ENCODE measurements around the gene SH2B2.
A peak's percentile ranks its signal among the peaks of the same experiment; 100 is the strongest.

SH2B2 gene

DNA sequence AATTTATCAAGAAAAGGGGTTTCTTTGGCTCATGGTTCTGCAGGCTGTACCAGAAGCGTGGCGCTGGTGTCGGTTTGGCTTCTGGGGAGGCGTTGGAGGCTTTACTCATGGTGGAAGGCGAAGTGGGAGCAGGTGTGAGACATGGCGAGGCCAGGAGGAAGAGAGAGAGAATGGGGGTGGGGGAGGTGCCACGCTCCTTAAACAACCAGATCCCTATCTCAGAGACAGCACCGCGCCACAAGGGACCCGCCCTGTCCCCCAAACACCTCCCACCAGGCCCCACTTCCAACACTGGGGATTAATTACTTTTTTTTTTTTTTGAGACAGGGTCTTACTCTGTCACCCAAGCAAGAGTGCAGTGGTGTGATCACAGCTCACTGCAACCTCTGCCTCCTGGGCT lies 18.0 kb upstream of the SH2B2 start:
- H3K27ac ChIP-seq: no peak overlapping the region
- TF ChIP-seq, protein P1, sequence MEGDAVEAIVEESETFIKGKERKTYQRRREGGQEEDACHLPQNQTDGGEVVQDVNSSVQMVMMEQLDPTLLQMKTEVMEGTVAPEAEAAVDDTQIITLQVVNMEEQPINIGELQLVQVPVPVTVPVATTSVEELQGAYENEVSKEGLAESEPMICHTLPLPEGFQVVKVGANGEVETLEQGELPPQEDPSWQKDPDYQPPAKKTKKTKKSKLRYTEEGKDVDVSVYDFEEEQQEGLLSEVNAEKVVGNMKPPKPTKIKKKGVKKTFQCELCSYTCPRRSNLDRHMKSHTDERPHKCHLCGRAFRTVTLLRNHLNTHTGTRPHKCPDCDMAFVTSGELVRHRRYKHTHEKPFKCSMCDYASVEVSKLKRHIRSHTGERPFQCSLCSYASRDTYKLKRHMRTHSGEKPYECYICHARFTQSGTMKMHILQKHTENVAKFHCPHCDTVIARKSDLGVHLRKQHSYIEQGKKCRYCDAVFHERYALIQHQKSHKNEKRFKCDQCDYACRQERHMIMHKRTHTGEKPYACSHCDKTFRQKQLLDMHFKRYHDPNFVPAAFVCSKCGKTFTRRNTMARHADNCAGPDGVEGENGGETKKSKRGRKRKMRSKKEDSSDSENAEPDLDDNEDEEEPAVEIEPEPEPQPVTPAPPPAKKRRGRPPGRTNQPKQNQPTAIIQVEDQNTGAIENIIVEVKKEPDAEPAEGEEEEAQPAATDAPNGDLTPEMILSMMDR (conservative IDR thresholded peaks at IDR 0.05): no peak

DNA sequence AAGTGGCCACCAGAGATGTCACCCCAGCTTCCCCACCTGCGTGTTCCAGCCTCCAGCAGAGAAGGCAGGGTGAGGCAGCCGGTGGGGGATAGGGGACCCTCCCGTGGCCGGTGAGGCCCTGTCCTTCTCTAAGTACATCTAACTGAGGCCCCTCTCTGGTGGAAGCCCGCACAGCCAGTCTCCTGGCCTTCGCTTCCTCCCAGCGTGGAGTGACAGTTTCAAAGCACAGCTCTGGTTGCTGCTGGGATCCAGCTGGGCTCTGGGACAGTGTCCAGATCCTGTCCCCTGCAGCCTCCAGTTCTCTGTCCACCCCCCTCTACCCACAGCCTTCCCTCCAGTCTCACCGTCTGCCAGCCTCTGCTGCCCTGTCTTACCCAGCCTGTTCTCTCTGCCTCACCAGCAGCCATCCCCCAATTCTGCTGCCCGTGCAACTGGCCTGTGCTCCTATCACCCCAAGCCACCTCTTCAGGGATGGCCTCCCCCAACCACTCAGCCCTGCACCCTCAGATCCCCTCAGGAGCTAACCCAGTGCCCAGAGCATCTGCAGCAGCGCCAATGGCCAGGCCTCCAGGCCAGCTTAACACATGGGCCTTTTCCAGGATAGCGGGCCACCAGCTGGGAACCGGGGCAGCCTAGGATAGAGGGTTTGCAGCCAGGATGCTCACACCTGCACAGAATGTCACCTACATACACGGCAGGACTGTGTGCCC lies 16.3 kb upstream of the SH2B2 start:
- TF ChIP-seq, protein P1 (conservative IDR thresholded peaks at IDR 0.05): no peak
- H3K27ac ChIP-seq: no peak overlapping the region

DNA sequence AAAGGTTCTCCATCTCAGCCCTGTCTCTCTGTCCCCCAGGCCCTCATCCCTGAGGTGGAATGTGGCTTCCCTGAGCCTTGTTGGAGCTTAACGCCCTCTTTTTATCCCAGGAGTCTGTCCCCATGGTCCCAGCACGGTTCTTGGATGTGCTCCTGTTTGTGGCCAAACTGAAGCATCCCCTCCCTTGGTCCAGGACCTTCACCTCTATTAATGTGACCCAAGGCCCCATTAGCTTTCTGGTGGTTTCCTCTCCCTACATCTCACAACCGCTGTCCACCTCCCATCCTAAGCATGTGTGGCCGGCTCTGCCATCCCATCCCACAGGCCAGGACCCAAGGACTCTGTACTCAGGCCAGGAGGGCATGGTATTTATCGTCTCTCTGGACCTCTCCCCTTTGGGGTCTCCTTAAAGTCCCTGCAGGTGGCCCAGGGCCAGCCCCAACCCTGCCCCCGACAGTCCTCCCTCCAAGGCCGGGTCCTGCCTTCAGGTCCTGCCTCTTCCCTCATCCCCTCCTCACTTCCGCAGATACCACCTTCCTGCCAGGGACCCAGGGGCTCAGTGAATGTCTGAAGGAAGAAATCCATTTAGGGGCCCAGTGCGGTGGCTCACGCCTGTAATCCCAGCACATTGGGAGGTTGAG lies 15.4 kb upstream of the SH2B2 start:
- TF ChIP-seq, protein P1 (conservative IDR thresholded peaks at IDR 0.05): no peak
- no peak overlapping the region for H3K27ac ChIP-seq

DNA sequence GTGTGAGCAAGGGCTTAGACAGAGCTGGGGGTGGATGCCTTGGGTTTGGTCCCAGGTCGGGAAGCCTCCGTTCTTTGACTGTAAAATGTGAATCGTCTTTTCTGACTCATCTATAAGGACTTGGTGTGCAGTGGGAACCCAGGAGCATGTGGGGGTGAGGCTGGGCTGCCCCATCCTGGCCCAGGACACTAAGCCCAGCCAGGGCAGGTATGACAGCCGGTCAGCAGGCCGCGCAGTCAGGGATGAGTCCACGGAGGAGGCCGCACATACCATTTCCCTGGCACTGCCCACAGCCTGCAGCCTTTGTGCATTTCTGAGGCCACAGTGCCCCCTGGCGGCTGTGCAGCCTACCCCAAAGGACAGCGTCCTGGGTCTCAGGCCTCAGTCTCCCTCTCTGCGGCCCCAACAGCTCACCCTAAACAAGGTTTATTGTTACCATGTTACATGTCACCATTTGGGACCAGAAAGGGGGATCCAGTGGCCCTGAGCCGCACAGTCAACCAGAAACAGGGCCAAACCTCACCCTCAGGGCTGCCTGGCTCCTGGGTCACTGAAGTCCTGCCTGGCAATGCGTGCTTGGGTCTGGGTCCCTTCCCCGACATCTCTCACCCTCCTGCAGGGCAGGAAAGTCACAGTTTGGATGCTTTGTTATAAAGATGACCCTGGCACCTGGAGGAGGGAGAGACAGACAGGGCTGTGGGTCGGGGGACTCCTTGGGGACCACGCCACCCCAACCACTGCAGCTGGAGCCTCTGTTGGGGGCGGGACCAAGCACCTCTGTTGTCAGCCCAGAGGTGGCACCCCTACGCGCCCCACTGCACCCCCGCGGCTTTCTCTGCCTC lies 14.4 kb upstream of the SH2B2 start:
- no peak overlapping the region for H3K27ac ChIP-seq
- TF ChIP-seq, protein P1 (conservative IDR thresholded peaks at IDR 0.05): peak; percentile 93

GRCh38 chr7:102272917-102273748 lies 13.5 kb upstream of the SH2B2 start:
- H3K27ac ChIP-seq: no peak overlapping the region
- TF ChIP-seq, protein P1 (conservative IDR thresholded peaks at IDR 0.05): no peak

- H3K27ac ChIP-seq: no peak overlapping the region
- TF ChIP-seq, protein P1 (conservative IDR thresholded peaks at IDR 0.05): no peak
These were observed 12.6 kb upstream of the SH2B2 start for GRCh38 chr7:102273749-102274712.

Measured in VCaP (cell line).